ENCODE data around the gene DENND10.
A peak's percentile ranks its signal among the peaks of the same experiment; 100 is the strongest.
"Not testable (repeated sequence)": the region's sequence is repeated elsewhere in the genome, so short reads cannot be mapped to it uniquely, and the experiment has no call there.

DENND10 gene
- total RNA-seq: 35.7 to 37.7 reads per million in 2 donors

- peak; percentile 58 to 81 (median 68) for DNase-seq
These were observed at the start of gene DENND10 for GRCh38 chr10:119103903-119104653. Gene DENND10, plus strand, starts transcription at chr10:119104113. Its CDS starts 30 bp downstream, at chr10:119104143.

- DNase-seq: no peak
These were observed 48.4 kb upstream of the DENND10 start for GRCh38 chr10:119055472-119055871.

GRCh38 chr10:119058010-119058409, 45.9 kb upstream of the DENND10 start:
- DNase-seq: no peak

GRCh38 chr10:119059557-119059956, 44.4 kb upstream of the DENND10 start:
- DNase-seq: no peak

GRCh38 chr10:119060107-119060506, 43.8 kb upstream of the DENND10 start:
- DNase-seq: no peak

- DNase-seq: no peak
These were observed 42.6 kb upstream of the DENND10 start for GRCh38 chr10:119061352-119061751.

- DNase-seq: no peak
These were observed 42.0 kb upstream of the DENND10 start for GRCh38 chr10:119061926-119062325.

- DNase-seq: no peak
These were observed 33.3 kb upstream of the DENND10 start for GRCh38 chr10:119070395-119071165.

- DNase-seq: no peak
These were observed 30.3 kb upstream of the DENND10 start for GRCh38 chr10:119073584-119073983.

- DNase-seq: no peak
These were observed 25.3 kb upstream of the DENND10 start for GRCh38 chr10:119078422-119079179.

GRCh38 chr10:119079599-119080520, 24.1 kb upstream of the DENND10 start:
- peak; percentile 29 to 86 (median 51) for DNase-seq

GRCh38 chr10:119080521-119081259, 23.2 kb upstream of the DENND10 start, which contains the start of gene EIF3A:
Gene EIF3A, minus strand, starts transcription at chr10:119080817. Its CDS starts 141 bp downstream, at chr10:119080676.
- DNase-seq: peak; percentile 82 to 93 (median 87)

- DNase-seq: no peak
These were observed 19.0 kb upstream of the DENND10 start for GRCh38 chr10:119084896-119085295.

- no peak for DNase-seq
These were observed 16.5 kb upstream of the DENND10 start for GRCh38 chr10:119087271-119087882.

GRCh38 chr10:119090026-119090795, 13.7 kb upstream of the DENND10 start:
- DNase-seq: peak in 4 of 5 experiments; percentile 26 to 96 (median 56)

GRCh38 chr10:119090968-119091367, 12.9 kb upstream of the DENND10 start:
- DNase-seq: peak in 3 of 5 experiments; percentile 30 to 96 (median 72)

- peak in 1 of 5 experiments; percentile 68 for DNase-seq
These were observed 8.3 kb upstream of the DENND10 start for GRCh38 chr10:119095640-119096039.

- DNase-seq: not testable (repeated sequence)
These were observed 7.1 kb upstream of the DENND10 start for GRCh38 chr10:119096641-119097415.

GRCh38 chr10:119098576-119098975, 5.3 kb upstream of the DENND10 start:
- DNase-seq: no peak
